OCI-LY3 (cell line): ENCODE data around the gene TRIM39.

Source experiments
- H2AFZ ChIP-seq: fragments of 200-600, 300-600 bp; shearing (Covaris generic); 2 replicates; pipeline ENCODE4 v1.6.0; 2014; ENCODE audit warnings: antibody characterized with exemption, low read depth, low read length
- H3K27ac ChIP-seq: fragments of 200-600, 300-600 bp; sonication (generic); 2 replicates; pipeline ENCODE4 v1.5.1; 2014; ENCODE audit warnings: mild to moderate bottlenecking, low read length, moderate library complexity, mixed read lengths
- H3K27me3 ChIP-seq: fragments of 200-600, 300-600 bp; sonication (generic); 2 replicates; pipeline ENCODE4 v1.6.1; 2014; ENCODE audit warnings: low read depth, low read length, mixed read lengths
- H3K36me3 ChIP-seq: fragments of 200-600, 300-600 bp; sonication (generic); replicated peaks from 2 replicates; pipeline ENCODE3; 2014; ENCODE audit warnings: low read depth, low read length, mixed read lengths
- H3K4me1 ChIP-seq: fragments of 300-600, 200-600 bp; sonication (generic); 2 replicates; pipeline ENCODE4 v1.6.1; 2014; ENCODE audit warnings: low read length, mixed read lengths
- H3K4me2 ChIP-seq: fragments of 200-600, 300-600 bp; sonication (generic); 2 replicates; pipeline ENCODE4 v1.6.1; 2014; ENCODE audit warnings: low read length, mixed read lengths
- H3K4me3 ChIP-seq: fragments of 300-600, 200-600 bp; sonication (generic); 2 replicates; pipeline ENCODE4 v1.5.1; 2014; ENCODE audit warnings: antibody characterized with exemption, mild to moderate bottlenecking, low read length, moderate library complexity
- H3K79me2 ChIP-seq: fragments of 300-600, 200-600 bp; shearing (Covaris generic); 2 replicates; pipeline ENCODE4 v1.6.1; 2014; ENCODE audit warnings: mild to moderate bottlenecking, low read length, mixed read lengths
- H3K9ac ChIP-seq: fragments of 300-600, 200-600 bp; shearing (Covaris generic); 2 replicates; pipeline ENCODE4 v1.6.0; 2014; ENCODE audit warnings: mild to moderate bottlenecking, low read length, moderate library complexity
- H3K9me3 ChIP-seq: fragments of 200-600, 300-600 bp; shearing (Covaris generic); 2 replicates; pipeline ENCODE4 v1.6.1; 2014; ENCODE audit warnings: low read length, mixed read lengths; ENCODE audit not compliant: insufficient read depth
- H4K20me1 ChIP-seq: fragments of 200-600, 300-600 bp; sonication (generic); 2 replicates; pipeline ENCODE4 v1.6.1; 2016; ENCODE audit warnings: low read length, mixed read lengths; ENCODE audit not compliant: insufficient read depth
- EZH2phosphoT487 ChIP-seq: fragments of 200-600 bp; shearing (Covaris generic); IDR thresholded peaks from 2 replicates; pipeline ENCODE4 v1.6.1; 2018; ENCODE audit warnings: antibody characterized with exemption, mixed run types, low read depth
- TF ChIP-seq, protein P1 (sequence below): fragments of 200-600, 300-600 bp; sonication (generic); IDR thresholded peaks from 2 replicates; pipeline ENCODE4 v1.5.1; 2014; ENCODE audit warnings: antibody characterized with exemption, low read length, low read depth

Gene TRIM39

GRCh38 chr6:30378290-30378937, 51.7 kb downstream of the TRIM39 start:
- H3K9me3 ChIP-seq, result no peaks in the 10 kb centered on the region
- no peak overlapping the region for H3K27ac ChIP-seq
- no peaks in the 10 kb centered on the region for H3K79me2 ChIP-seq
- 0 out of 2 replicates have a peak, but pooled peaks cover 5% of the 10 kb centered on the region for H3K27me3 ChIP-seq
- no peaks in the 10 kb centered on the region for H3K36me3 ChIP-seq
- H3K4me2 ChIP-seq, result no peak overlapping the region
- H2AFZ ChIP-seq, result no peak overlapping the region
- no peak overlapping the region for H3K4me3 ChIP-seq
- H3K9ac ChIP-seq, result no peak overlapping the region
- no peak for TF ChIP-seq EZH2phosphoT487
- TF ChIP-seq, protein P1, sequence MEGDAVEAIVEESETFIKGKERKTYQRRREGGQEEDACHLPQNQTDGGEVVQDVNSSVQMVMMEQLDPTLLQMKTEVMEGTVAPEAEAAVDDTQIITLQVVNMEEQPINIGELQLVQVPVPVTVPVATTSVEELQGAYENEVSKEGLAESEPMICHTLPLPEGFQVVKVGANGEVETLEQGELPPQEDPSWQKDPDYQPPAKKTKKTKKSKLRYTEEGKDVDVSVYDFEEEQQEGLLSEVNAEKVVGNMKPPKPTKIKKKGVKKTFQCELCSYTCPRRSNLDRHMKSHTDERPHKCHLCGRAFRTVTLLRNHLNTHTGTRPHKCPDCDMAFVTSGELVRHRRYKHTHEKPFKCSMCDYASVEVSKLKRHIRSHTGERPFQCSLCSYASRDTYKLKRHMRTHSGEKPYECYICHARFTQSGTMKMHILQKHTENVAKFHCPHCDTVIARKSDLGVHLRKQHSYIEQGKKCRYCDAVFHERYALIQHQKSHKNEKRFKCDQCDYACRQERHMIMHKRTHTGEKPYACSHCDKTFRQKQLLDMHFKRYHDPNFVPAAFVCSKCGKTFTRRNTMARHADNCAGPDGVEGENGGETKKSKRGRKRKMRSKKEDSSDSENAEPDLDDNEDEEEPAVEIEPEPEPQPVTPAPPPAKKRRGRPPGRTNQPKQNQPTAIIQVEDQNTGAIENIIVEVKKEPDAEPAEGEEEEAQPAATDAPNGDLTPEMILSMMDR, result no peak
- no peaks in the 10 kb centered on the region for H3K4me1 ChIP-seq
- no peaks in the 10 kb centered on the region; the same call in 1 of the 2 replicates for H4K20me1 ChIP-seq

- Histone ChIP-seq H3K4me2 (no peak overlapping the region), H3K9ac (no peak overlapping the region), H3K27me3 (0 out of 2 replicates have a peak, but pooled peaks cover 5% of the 10 kb centered on the region), H3K9me3 (no peaks in the 10 kb centered on the region), H2AFZ (no peak overlapping the region), H4K20me1 (no peaks in the 10 kb centered on the region; the same call in 1 of the 2 replicates), H3K4me3 (no peak overlapping the region), H3K4me1 (no peaks in the 10 kb centered on the region), H3K27ac (no peak overlapping the region), H3K79me2 (no peaks in the 10 kb centered on the region), H3K36me3 (no peaks in the 10 kb centered on the region)
- TF ChIP-seq EZH2phosphoT487, result no peak
- TF ChIP-seq, protein P1, result no peak
Observed at GRCh38 chr6:30380464-30380863, 53.7 kb downstream of the TRIM39 start.

DNA sequence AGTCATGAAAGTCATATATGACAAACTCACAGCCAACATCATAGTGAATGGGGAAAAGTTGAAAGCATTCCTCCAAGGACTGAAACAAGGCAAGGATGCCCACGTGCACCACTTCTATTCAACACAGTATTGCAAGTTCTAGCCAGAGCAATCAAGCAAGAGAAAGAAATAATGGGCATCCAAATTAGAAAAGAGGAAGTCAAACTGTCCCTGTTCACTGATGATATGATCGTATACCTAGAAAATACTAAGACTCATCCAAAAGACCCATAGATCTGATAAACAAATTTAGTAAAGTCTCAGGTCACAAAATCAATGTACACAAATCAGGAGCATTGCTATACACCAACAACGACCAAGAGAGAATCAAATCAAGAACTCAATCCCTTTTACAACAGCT, 59.4 kb downstream of the TRIM39 start:
- Histone ChIP-seq H3K27me3 (0 out of 2 replicates have a peak, but pooled peaks cover 10% of the 10 kb centered on the region), H3K27ac (no peak overlapping the region), H3K79me2 (no peaks in the 10 kb centered on the region), H3K4me3 (no peak overlapping the region), H3K4me2 (no peak overlapping the region), H4K20me1 (no peaks in the 10 kb centered on the region), H3K36me3 (no peaks in the 10 kb centered on the region), H3K9ac (no peak overlapping the region), H2AFZ (no peak overlapping the region), H3K9me3 (no peaks in the 10 kb centered on the region), H3K4me1 (no peaks in the 10 kb centered on the region)
- no peak for TF ChIP-seq EZH2phosphoT487
- TF ChIP-seq, protein P1, result no peak

DNA sequence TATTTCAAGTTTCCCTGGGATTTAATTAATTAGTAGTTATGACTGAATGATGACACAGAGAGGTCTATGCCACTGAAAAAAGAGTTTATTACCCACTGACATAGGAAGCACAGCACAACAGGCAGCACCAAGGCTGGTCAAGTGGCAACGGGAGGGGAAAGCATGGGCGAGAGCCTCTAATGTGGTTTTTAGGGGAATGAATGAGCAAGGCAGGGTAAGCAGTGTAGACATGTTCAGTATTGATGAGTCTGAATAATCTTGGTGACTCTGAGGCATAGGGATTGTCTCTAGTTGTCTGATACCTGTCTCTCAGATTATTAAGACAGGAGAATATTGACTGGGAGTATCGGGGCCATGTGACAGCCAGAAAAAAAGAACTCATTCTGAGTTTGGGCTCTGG, 64.5 kb downstream of the TRIM39 start:
- Histone ChIP-seq H3K79me2 (no peaks in the 10 kb centered on the region), H3K9ac (no peak overlapping the region), H2AFZ (no peak overlapping the region), H3K36me3 (no peaks in the 10 kb centered on the region), H3K27me3 (peaks cover 17% of the 10 kb centered on the region; the same call in 1 of the 2 replicates), H4K20me1 (no peaks in the 10 kb centered on the region), H3K4me1 (no peaks in the 10 kb centered on the region), H3K4me3 (no peak overlapping the region), H3K9me3 (no peaks in the 10 kb centered on the region), H3K4me2 (no peak overlapping the region), H3K27ac (no peak overlapping the region)
- TF ChIP-seq EZH2phosphoT487, result no peak
- TF ChIP-seq, protein P1, result no peak
